DMS153 (cell line): ENCODE data around the gene IL17RE.

Experiments
- DNase-seq: peaks from one replicate; lab custom pipeline; 2025; lab: John Stamatoyannopoulos, UW

Gene IL17RE

GRCh38 chr3:9955611-9956352, 53.1 kb downstream of the IL17RE start:
- DNase-seq, result no peak

GRCh38 chr3:9957214-9957613, 54.6 kb downstream of the IL17RE start:
- DNase-seq, result no peak

GRCh38 chr3:9965200-9965875, 62.7 kb downstream of the IL17RE start:
- no peak for DNase-seq
